HG02852 (cell line): ENCODE results near the gene AFF3.
A peak's percentile ranks its signal among the peaks of the same experiment; 100 is the strongest.

Experiments used
- ATAC-seq: cut with Tn5 transposase; IDR thresholded peaks from one replicate; pipeline ENCODE4 v1.9.1; 2021; ENCODE audit warnings: mild to moderate bottlenecking, moderate library complexity; ENCODE audit not compliant: unreplicated experiment

The AFF3 gene

GRCh38 chr2:99864561-99865553 is 277.5 kb downstream of the AFF3 start:
- ATAC-seq: no peak

- ATAC-seq: no peak
These were observed 278.5 kb downstream of the AFF3 start for GRCh38 chr2:99863903-99864270.

- ATAC-seq: no peak
These were observed 279.0 kb downstream of the AFF3 start for GRCh38 chr2:99863236-99863902.

- ATAC-seq: no peak
These were observed 279.8 kb downstream of the AFF3 start for GRCh38 chr2:99862566-99862965.

- peak; percentile 70 for ATAC-seq
These were observed 281.0 kb downstream of the AFF3 start for GRCh38 chr2:99861376-99861760.

- ATAC-seq: no peak
These were observed 281.5 kb downstream of the AFF3 start for GRCh38 chr2:99860720-99861375.

- no peak for ATAC-seq
These were observed 283.3 kb downstream of the AFF3 start for GRCh38 chr2:99858951-99859596.

GRCh38 chr2:99857867-99858444 is 284.4 kb downstream of the AFF3 start:
- ATAC-seq: no peak

GRCh38 chr2:99857372-99857771 is 285.0 kb downstream of the AFF3 start:
- ATAC-seq: no peak

GRCh38 chr2:99856119-99856518 is 286.3 kb downstream of the AFF3 start:
- ATAC-seq: no peak

GRCh38 chr2:99854236-99854852 is 288.0 kb downstream of the AFF3 start:
- ATAC-seq: no peak

GRCh38 chr2:99852956-99853355 is 289.4 kb downstream of the AFF3 start:
- ATAC-seq: no peak

GRCh38 chr2:99852376-99852934 is 289.9 kb downstream of the AFF3 start:
- ATAC-seq: no peak

GRCh38 chr2:99851811-99852210 is 290.6 kb downstream of the AFF3 start:
- ATAC-seq: no peak

- ATAC-seq: no peak
These were observed 291.3 kb downstream of the AFF3 start for GRCh38 chr2:99851089-99851488.

GRCh38 chr2:99850084-99850710 is 292.2 kb downstream of the AFF3 start:
- no peak for ATAC-seq

- no peak for ATAC-seq
These were observed 295.8 kb downstream of the AFF3 start for GRCh38 chr2:99846462-99847107.

- ATAC-seq: no peak
These were observed 297.1 kb downstream of the AFF3 start for GRCh38 chr2:99845296-99845695.

GRCh38 chr2:99842451-99842850 is 299.9 kb downstream of the AFF3 start:
- ATAC-seq: no peak
